IMR-90 (cell line): ENCODE measurements around the gene PLCH2.

Source experiments
- CEBPB ChIP-seq: IDR thresholded peaks from 2 replicates; pipeline ENCODE4 v1.6.1; 2012; ENCODE audit warnings: low read depth, low read length, improper control_type of control experiment
- CHD1 ChIP-seq: IDR thresholded peaks from 2 replicates; pipeline ENCODE4 v1.6.1; 2012; ENCODE audit warnings: low read depth, low read length, improper control_type of control experiment
- CTCF ChIP-seq: conservative IDR thresholded peaks from 2 replicates; pipeline ENCODE4 v1.5.1; 2012; ENCODE audit warnings: mild to moderate bottlenecking, low read depth, low read length, improper control_type of control experiment
- FOS ChIP-seq: fragments of 150-350 bp; IDR thresholded peaks from 2 replicates; pipeline ENCODE4 v1.6.1; 2016; ENCODE audit warnings: low read depth, low read length
- MAZ ChIP-seq: IDR thresholded peaks from 2 replicates; pipeline ENCODE4 v1.6.1; 2012; ENCODE audit warnings: low read depth, mild to moderate bottlenecking, low read length, improper control_type of control experiment, moderate library complexity, borderline replicate concordance
- POLR2A ChIP-seq: IDR thresholded peaks from 2 replicates; pipeline ENCODE4 v1.6.1; 2012; ENCODE audit warnings: mild to moderate bottlenecking, low read depth, low read length
- RAD21 ChIP-seq: IDR thresholded peaks from 2 replicates; pipeline ENCODE4 v1.6.1; 2012; ENCODE audit warnings: low read length, improper control_type of control experiment
- RCOR1 ChIP-seq: IDR thresholded peaks from 2 replicates; pipeline ENCODE4 v1.6.1; 2012; ENCODE audit warnings: mild to moderate bottlenecking, low read length, improper control_type of control experiment; ENCODE audit not compliant: insufficient replicate concordance
- TF ChIP-seq, protein P1 (sequence below): fragments of 150-350 bp; IDR thresholded peaks from 2 replicates; pipeline ENCODE4 v1.6.1; 2016; ENCODE audit warnings: low read depth, mild to moderate bottlenecking, low read length, moderate library complexity, borderline replicate concordance
- TF ChIP-seq, protein P2 (sequence below): fragments of 150-350 bp; IDR thresholded peaks from 2 replicates; pipeline ENCODE4 v1.6.1; 2017; ENCODE audit warnings: mild to moderate bottlenecking, antibody characterized with exemption, low read length, low read depth

- TF ChIP-seq CTCF: no peak
- TF ChIP-seq CEBPB: no peak
- TF ChIP-seq MAZ: no peak
- TF ChIP-seq, protein P1, sequence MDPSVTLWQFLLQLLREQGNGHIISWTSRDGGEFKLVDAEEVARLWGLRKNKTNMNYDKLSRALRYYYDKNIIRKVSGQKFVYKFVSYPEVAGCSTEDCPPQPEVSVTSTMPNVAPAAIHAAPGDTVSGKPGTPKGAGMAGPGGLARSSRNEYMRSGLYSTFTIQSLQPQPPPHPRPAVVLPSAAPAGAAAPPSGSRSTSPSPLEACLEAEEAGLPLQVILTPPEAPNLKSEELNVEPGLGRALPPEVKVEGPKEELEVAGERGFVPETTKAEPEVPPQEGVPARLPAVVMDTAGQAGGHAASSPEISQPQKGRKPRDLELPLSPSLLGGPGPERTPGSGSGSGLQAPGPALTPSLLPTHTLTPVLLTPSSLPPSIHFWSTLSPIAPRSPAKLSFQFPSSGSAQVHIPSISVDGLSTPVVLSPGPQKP: no peak
- TF ChIP-seq POLR2A: no peak
- TF ChIP-seq RAD21: no peak
- no peak for TF ChIP-seq CHD1
- TF ChIP-seq, protein P2, sequence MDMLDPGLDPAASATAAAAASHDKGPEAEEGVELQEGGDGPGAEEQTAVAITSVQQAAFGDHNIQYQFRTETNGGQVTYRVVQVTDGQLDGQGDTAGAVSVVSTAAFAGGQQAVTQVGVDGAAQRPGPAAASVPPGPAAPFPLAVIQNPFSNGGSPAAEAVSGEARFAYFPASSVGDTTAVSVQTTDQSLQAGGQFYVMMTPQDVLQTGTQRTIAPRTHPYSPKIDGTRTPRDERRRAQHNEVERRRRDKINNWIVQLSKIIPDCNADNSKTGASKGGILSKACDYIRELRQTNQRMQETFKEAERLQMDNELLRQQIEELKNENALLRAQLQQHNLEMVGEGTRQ: no peak
- no peak for TF ChIP-seq RCOR1
- no peak for TF ChIP-seq FOS
Observed at GRCh38 chr1:2544875-2545640, 69.0 kb downstream of the PLCH2 start.
